WI38 (cell line): ENCODE results near the gene IL2RA.

ENCODE experiments used
- H3K4me3 ChIP-seq: 2 replicates; pipeline ENCODE4 v1.5.1; 2011; ENCODE audit warnings: low read depth, mild to moderate bottlenecking, control low read depth, low read length
- CTCF ChIP-seq: IDR thresholded peaks from 2 replicates; pipeline ENCODE4 v1.5.1; 2012; ENCODE audit warnings: low read depth, mild to moderate bottlenecking, control low read depth, low read length

Gene IL2RA

GRCh38 chr10:5973069-5973468 lies 89.1 kb downstream of the IL2RA start:
- no peak for TF ChIP-seq CTCF
- H3K4me3 ChIP-seq = no peak overlapping the region

GRCh38 chr10:5971886-5972285 lies 90.3 kb downstream of the IL2RA start:
- TF ChIP-seq CTCF = no peak
- H3K4me3 ChIP-seq = no peak overlapping the region

GRCh38 chr10:5971315-5971832 lies 90.8 kb downstream of the IL2RA start:
- no peak for TF ChIP-seq CTCF
- H3K4me3 ChIP-seq = no peak overlapping the region

DNA sequence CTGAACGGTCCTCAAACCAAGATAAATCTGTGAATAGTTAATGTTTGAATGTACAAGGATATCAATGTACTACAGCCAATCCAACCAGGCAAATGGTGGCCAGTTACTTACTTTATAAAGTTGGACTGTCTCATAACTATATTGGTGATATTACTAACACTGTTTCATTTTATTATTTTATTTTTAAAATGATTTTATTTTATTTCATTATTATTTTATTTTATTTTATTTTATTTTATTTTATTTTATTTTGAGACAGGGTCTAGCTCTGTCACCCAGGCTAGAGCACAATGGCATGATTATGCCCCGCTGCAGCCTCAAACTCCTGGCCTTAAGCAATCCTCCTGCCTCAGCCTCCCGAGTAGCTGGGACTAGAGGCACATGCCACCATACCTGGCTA lies 91.6 kb downstream of the IL2RA start:
- TF ChIP-seq CTCF = no peak
- no peak overlapping the region for H3K4me3 ChIP-seq

- no peak for TF ChIP-seq CTCF
- H3K4me3 ChIP-seq = no peak overlapping the region
These were observed 92.1 kb downstream of the IL2RA start for GRCh38 chr10:5970066-5970465.

- no peak overlapping the region for H3K4me3 ChIP-seq
- no peak for TF ChIP-seq CTCF
These were observed 93.3 kb downstream of the IL2RA start for GRCh38 chr10:5968681-5969453.

DNA sequence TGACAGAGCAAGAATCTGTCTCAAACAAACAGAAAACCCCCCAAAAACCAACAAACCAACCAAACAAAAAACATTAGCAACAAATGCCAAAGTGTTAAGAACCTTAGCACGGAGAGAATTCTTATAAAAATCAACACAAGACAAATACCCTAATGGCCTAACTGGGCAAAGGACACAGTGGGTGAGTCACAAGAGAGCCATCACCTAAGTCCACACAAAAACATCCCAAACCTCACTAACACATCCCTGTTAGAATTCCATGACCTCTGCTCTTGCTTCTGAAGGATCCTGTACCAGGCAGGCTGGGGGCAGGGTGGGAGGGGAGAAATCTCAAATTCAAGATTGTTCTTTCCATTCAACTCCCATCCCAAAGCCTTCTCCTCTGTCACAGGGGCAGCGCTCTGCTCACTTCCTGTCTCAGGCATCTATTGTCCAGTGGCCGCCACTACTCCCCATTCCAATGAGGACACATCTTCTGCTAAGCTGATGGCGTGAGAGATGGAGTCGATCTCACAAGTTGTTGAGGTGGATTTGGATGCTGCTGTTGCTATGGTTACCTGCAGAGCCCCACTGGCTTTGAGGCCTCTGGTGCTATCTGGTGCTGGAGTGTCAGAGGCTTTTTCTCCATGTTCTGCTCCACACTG lies 94.0 kb downstream of the IL2RA start:
- TF ChIP-seq CTCF = no peak
- H3K4me3 ChIP-seq = no peak overlapping the region
